HepG2 (cell line): ENCODE measurements around the gene SLC27A1. TPM values are rescaled to one million over a fixed set of nuclear protein-coding genes. Genes with fewer than 3 reads are reported as not detected.

Experiments
- ZNF430 ChIP-seq: sonication (generic); formaldehyde crosslinking; IDR thresholded peaks from 2 replicates; pipeline ENCODE4 v1.9.0; 2021; ENCODE audit warnings: mild to moderate bottlenecking, missing genetic modification reagents
- ZNF563 ChIP-seq: sonication (generic); formaldehyde crosslinking; IDR thresholded peaks from 2 replicates; pipeline ENCODE4 v1.8.0; 2022; ENCODE audit warnings: mild to moderate bottlenecking, moderate library complexity, missing genetic modification reagents
- polyA plus RNA-seq, 8 experiments: library from polyadenylated mRNA; depleted of rRNA in 3 of 8; stranded (reverse) in 7 of 8; unstranded in 1 of 8; fragments of >200 nt; fragmentation: Illumina TruSeq in 4 of 8; extraction: Trizol in 4 of 8; gene quantifications; 2 replicates each; pipeline versions ENCODE4 v1.2.1 to v1.2.3, GENCODE V29; 2011 to 2016; ENCODE audit warnings: low read depth in 4 of 8, missing spikeins in 1 of 8, mixed read lengths in 1 of 8; ENCODE audit not compliant: insufficient read depth in 1 of 8
- total RNA-seq, 5 experiments: library from RNA; depleted of rRNA; stranded (reverse); fragments of >200 nt; fragmentation: Illumina TruSeq; extraction: Trizol; gene quantifications; 2 replicates each; pipeline ENCODE4 v1.2.3, GENCODE V29; 2016; ENCODE audit warnings: low read depth in 1 of 5
- TF ChIP-seq, protein P1 (sequence below): sonication (generic); formaldehyde crosslinking; IDR thresholded peaks from 2 replicates; pipeline ENCODE4 v1.4.0; 2020; ENCODE audit warnings: missing genetic modification reagents, borderline replicate concordance
- TF ChIP-seq, protein P2 (sequence below): IDR thresholded peaks from 2 replicates; pipeline ENCODE4 v1.6.1; 2012; ENCODE audit warnings: low read length, improper control_type of control experiment
- TF ChIP-seq, protein P3 (sequence below): sonication (generic); formaldehyde crosslinking; IDR thresholded peaks from 2 replicates; pipeline ENCODE4; 2020; ENCODE audit warnings: missing genetic modification reagents, mild to moderate bottlenecking, borderline replicate concordance
- TF ChIP-seq, protein P4 (sequence below): sonication (generic); formaldehyde crosslinking; IDR thresholded peaks from 2 replicates; pipeline ENCODE4 v1.4.0; 2020; ENCODE audit warnings: missing genetic modification reagents

The SLC27A1 gene
- total and polyA plus RNA-seq, 2 of the 13 experiments (the other 11 are each of a cell fraction or from before 2014, with no cell fraction given): 4.1 to 8.8 TPM

DNA sequence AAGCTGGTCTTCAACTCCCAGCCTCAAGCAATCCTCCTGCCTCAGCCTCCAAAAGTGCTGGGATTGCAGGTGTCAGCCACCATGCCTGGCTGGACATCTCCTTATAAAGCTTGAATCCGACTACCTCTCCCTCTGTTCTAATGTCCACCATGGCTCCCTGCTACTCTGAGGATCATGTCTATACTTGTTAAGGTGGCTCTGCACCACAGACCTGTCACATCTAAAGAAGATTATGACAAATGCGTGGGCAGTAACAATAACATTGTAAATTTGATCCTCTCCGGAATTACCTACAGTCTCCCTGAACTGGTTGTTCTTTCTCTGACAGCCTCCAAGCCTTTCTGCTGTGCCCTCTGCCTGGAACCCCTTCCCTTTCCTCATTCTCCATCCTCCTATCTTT is 11.4 kb upstream of the SLC27A1 start (continued):
- TF ChIP-seq, protein P1, sequence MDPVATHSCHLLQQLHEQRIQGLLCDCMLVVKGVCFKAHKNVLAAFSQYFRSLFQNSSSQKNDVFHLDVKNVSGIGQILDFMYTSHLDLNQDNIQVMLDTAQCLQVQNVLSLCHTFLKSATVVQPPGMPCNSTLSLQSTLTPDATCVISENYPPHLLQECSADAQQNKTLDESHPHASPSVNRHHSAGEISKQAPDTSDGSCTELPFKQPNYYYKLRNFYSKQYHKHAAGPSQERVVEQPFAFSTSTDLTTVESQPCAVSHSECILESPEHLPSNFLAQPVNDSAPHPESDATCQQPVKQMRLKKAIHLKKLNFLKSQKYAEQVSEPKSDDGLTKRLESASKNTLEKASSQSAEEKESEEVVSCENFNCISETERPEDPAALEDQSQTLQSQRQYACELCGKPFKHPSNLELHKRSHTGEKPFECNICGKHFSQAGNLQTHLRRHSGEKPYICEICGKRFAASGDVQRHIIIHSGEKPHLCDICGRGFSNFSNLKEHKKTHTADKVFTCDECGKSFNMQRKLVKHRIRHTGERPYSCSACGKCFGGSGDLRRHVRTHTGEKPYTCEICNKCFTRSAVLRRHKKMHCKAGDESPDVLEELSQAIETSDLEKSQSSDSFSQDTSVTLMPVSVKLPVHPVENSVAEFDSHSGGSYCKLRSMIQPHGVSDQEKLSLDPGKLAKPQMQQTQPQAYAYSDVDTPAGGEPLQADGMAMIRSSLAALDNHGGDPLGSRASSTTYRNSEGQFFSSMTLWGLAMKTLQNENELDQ: no peak
- TF ChIP-seq, protein P2, sequence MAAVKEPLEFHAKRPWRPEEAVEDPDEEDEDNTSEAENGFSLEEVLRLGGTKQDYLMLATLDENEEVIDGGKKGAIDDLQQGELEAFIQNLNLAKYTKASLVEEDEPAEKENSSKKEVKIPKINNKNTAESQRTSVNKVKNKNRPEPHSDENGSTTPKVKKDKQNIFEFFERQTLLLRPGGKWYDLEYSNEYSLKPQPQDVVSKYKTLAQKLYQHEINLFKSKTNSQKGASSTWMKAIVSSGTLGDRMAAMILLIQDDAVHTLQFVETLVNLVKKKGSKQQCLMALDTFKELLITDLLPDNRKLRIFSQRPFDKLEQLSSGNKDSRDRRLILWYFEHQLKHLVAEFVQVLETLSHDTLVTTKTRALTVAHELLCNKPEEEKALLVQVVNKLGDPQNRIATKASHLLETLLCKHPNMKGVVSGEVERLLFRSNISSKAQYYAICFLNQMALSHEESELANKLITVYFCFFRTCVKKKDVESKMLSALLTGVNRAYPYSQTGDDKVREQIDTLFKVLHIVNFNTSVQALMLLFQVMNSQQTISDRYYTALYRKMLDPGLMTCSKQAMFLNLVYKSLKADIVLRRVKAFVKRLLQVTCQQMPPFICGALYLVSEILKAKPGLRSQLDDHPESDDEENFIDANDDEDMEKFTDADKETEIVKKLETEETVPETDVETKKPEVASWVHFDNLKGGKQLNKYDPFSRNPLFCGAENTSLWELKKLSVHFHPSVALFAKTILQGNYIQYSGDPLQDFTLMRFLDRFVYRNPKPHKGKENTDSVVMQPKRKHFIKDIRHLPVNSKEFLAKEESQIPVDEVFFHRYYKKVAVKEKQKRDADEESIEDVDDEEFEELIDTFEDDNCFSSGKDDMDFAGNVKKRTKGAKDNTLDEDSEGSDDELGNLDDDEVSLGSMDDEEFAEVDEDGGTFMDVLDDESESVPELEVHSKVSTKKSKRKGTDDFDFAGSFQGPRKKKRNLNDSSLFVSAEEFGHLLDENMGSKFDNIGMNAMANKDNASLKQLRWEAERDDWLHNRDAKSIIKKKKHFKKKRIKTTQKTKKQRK: no peak
- TF ChIP-seq, protein P3, sequence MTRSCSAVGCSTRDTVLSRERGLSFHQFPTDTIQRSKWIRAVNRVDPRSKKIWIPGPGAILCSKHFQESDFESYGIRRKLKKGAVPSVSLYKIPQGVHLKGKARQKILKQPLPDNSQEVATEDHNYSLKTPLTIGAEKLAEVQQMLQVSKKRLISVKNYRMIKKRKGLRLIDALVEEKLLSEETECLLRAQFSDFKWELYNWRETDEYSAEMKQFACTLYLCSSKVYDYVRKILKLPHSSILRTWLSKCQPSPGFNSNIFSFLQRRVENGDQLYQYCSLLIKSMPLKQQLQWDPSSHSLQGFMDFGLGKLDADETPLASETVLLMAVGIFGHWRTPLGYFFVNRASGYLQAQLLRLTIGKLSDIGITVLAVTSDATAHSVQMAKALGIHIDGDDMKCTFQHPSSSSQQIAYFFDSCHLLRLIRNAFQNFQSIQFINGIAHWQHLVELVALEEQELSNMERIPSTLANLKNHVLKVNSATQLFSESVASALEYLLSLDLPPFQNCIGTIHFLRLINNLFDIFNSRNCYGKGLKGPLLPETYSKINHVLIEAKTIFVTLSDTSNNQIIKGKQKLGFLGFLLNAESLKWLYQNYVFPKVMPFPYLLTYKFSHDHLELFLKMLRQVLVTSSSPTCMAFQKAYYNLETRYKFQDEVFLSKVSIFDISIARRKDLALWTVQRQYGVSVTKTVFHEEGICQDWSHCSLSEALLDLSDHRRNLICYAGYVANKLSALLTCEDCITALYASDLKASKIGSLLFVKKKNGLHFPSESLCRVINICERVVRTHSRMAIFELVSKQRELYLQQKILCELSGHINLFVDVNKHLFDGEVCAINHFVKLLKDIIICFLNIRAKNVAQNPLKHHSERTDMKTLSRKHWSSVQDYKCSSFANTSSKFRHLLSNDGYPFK (CRISPR knock-in tag): no peak
- no peak for TF ChIP-seq ZNF430
- TF ChIP-seq, protein P4, sequence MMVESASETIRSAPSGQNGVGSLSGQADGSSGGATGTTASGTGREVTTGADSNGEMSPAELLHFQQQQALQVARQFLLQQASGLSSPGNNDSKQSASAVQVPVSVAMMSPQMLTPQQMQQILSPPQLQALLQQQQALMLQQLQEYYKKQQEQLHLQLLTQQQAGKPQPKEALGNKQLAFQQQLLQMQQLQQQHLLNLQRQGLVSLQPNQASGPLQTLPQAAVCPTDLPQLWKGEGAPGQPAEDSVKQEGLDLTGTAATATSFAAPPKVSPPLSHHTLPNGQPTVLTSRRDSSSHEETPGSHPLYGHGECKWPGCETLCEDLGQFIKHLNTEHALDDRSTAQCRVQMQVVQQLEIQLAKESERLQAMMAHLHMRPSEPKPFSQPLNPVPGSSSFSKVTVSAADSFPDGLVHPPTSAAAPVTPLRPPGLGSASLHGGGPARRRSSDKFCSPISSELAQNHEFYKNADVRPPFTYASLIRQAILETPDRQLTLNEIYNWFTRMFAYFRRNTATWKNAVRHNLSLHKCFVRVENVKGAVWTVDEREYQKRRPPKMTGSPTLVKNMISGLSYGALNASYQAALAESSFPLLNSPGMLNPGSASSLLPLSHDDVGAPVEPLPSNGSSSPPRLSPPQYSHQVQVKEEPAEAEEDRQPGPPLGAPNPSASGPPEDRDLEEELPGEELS (CRISPR knock-in tag): no peak
- TF ChIP-seq ZNF563 (CRISPR knock-in tag): no peak
